Fibroblast of lung (primary cell): ENCODE results near the gene HTT. TPM values are rescaled to one million over a fixed set of nuclear protein-coding genes. Genes with fewer than 3 reads are reported as not detected.

Experiments used
- DNase-seq, 2 donors: peaks; one replicate each; pipeline versions ENCODE4 v3.0.0 to v3.0.0-alpha.2; 2010; ENCODE audit warnings: low read depth in 2 of 2
- H2AFZ ChIP-seq: 2 replicates; pipeline ENCODE4 v1.5.1; 2012; ENCODE audit warnings: low read length, control low read depth, inconsistent platforms
- H3K27ac ChIP-seq: 2 replicates; pipeline ENCODE4 v1.5.1; 2011; ENCODE audit warnings: low read length, control low read depth; ENCODE audit not compliant: insufficient read depth
- H3K27me3 ChIP-seq: 2 replicates; pipeline ENCODE4 v1.5.1; 2011; ENCODE audit warnings: mild to moderate bottlenecking, low read length; ENCODE audit not compliant: control insufficient read depth, insufficient read depth
- H3K36me3 ChIP-seq: 2 replicates; pipeline ENCODE4 v1.5.1; 2011; ENCODE audit warnings: low read length; ENCODE audit not compliant: control insufficient read depth, insufficient read depth
- H3K4me1 ChIP-seq: 2 replicates; pipeline ENCODE4 v1.5.1; 2011; ENCODE audit warnings: low read length; ENCODE audit not compliant: control insufficient read depth, insufficient read depth; ENCODE audit errors: extremely low read depth
- H3K4me2 ChIP-seq: 2 replicates; pipeline ENCODE4 v1.5.1; 2011; ENCODE audit warnings: low read length, control low read depth; ENCODE audit not compliant: insufficient read depth; ENCODE audit errors: extremely low read depth
- H3K4me3 ChIP-seq, 4 experiments: fragments of 200-600 bp in 1 of 4; sonication (generic) in 1 of 4; replicated peaks in 1 of 4; 2 replicates each; pipeline ENCODE4 v1.5.1; 2011 to 2016; ENCODE audit warnings: low read length in 4 of 4, low read depth in 3 of 4, mild to moderate bottlenecking in 3 of 4, control low read depth in 2 of 4, inconsistent platforms in 1 of 4, mixed read lengths in 1 of 4; ENCODE audit not compliant: insufficient read depth in 1 of 4; ENCODE audit errors: control extremely low read depth in 1 of 4
- H3K79me2 ChIP-seq: 2 replicates; pipeline ENCODE4 v1.5.1; 2012; ENCODE audit warnings: mild to moderate bottlenecking, low read length, inconsistent platforms; ENCODE audit not compliant: control insufficient read depth, insufficient read depth
- H3K9ac ChIP-seq: 2 replicates; pipeline ENCODE4 v1.5.1; 2011; ENCODE audit warnings: mild to moderate bottlenecking, low read length, control low read depth; ENCODE audit not compliant: insufficient read depth
- H3K9me3 ChIP-seq: 2 replicates; pipeline ENCODE4 v1.5.1; 2012; ENCODE audit warnings: low read depth, low read length; ENCODE audit not compliant: control insufficient read depth, insufficient read depth
- H4K20me1 ChIP-seq: 2 replicates; pipeline ENCODE4 v1.5.1; 2011; ENCODE audit warnings: low read length; ENCODE audit not compliant: control insufficient read depth, insufficient read depth; ENCODE audit errors: extremely low read depth
- CTCF ChIP-seq, 2 donors: IDR thresholded peaks in 1 of 2; conservative IDR thresholded peaks in 1 of 2; 1 replicate in 1 of 2; 2 replicates in 1 of 2; pipeline ENCODE4 v1.5.1; 2011 to 2012; ENCODE audit warnings: low read length in 2 of 2, control low read depth in 1 of 2, inconsistent platforms in 1 of 2, low read depth in 1 of 2, mild to moderate bottlenecking in 1 of 2
- EZH2 ChIP-seq: IDR thresholded peaks from 2 replicates; pipeline ENCODE4 v1.5.1; 2012; ENCODE audit warnings: low read length, control low read depth, mild to moderate bottlenecking; ENCODE audit errors: missing control alignments
- polyA plus RNA-seq, 2 donors: library from polyadenylated mRNA; depleted of rRNA in 1 of 2; stranded (reverse) in 1 of 2; unstranded in 1 of 2; fragments of >200 nt; gene quantifications; 2 replicates each; pipeline ENCODE4 v1.2.1, GENCODE V29; 2011 to 2012; ENCODE audit warnings: missing spikeins in 1 of 2
- total RNA-seq: library from RNA; depleted of rRNA; stranded (reverse); fragments of >200 nt; gene quantifications from 2 replicates; pipeline ENCODE4 v1.2.1, GENCODE V29; 2014

The HTT gene
- total and polyA plus RNA-seq, 2 donors (not counting 1 experiment from before 2014, with no cell fraction given) = 13.2 to 41.8 TPM

GRCh38 chr4:3286335-3287175 lies 212.1 kb downstream of the HTT start:
- H2AFZ ChIP-seq = no peak overlapping the region
- no peak overlapping the region for H3K27ac ChIP-seq
- no peak overlapping the region for H3K4me3 ChIP-seq
- H3K27me3 ChIP-seq = no peaks in the 10 kb centered on the region
- no peak for DNase-seq
- no peak overlapping the region for H3K9ac ChIP-seq
- H3K36me3 ChIP-seq = no peaks in the 10 kb centered on the region
- H3K4me1 ChIP-seq = peaks cover 3% of the 10 kb centered on the region
- H3K9me3 ChIP-seq = no peaks in the 10 kb centered on the region
- H3K4me2 ChIP-seq = peak overlapping the region; percentile 51
- TF ChIP-seq CTCF (conservative IDR thresholded peaks at IDR 0.05 in 1 of 2, IDR thresholded peaks at IDR 0.05 in 1 of 2; ENCODE audit: low read depth in 1 of 2, low read length in 2 of 2) = no peak
- TF ChIP-seq EZH2 = no peak
- no peaks in the 10 kb centered on the region for H3K79me2 ChIP-seq
- no peaks in the 10 kb centered on the region for H4K20me1 ChIP-seq

DNA sequence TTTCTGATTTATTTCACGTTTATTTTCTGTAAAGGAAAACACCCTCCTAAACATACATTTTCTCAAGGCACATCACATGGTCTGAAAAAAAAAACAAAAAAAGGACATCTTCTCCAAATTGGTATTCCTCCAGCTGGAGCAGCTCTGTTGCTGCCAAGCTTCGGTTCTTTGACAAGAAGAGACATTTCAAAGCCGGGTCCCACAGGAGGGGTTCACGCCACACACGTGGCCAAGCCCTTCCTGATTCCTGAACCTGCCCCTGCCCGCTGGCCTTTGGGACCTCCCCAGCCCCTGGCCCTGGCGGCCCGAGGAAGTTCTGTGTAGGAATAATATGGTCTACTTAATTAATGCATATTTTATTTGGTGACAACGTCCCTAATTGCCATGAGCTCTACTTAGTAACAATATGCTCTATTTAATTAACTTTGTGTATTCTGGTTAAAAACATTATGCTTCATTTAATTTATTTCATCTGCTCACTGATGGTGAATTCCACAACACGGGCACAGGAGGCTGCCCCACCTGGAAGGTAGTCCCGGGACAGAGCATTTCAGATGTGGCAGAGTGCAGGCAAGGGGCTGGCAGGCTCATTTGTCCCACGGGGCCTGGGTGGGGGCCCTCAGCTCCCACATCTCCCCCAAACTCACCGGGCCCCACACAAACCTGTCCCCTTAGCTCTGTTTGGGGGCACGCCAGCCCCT lies 212.9 kb downstream of the HTT start:
- Histone ChIP-seq H3K4me1 (peaks cover 5% of the 10 kb centered on the region), H3K27ac (no peak overlapping the region), H3K9ac (no peak overlapping the region), H3K9me3 (no peaks in the 10 kb centered on the region), H3K4me2 (no peak overlapping the region), H3K79me2 (no peaks in the 10 kb centered on the region), H3K27me3 (no peaks in the 10 kb centered on the region), H3K36me3 (no peaks in the 10 kb centered on the region), H3K4me3 (no peak overlapping the region), H4K20me1 (no peaks in the 10 kb centered on the region), H2AFZ (no peak overlapping the region)
- TF ChIP-seq EZH2 = no peak
- TF ChIP-seq CTCF (conservative IDR thresholded peaks at IDR 0.05 in 1 of 2, IDR thresholded peaks at IDR 0.05 in 1 of 2; ENCODE audit: low read depth in 1 of 2, low read length in 2 of 2) = no peak
- no peak for DNase-seq

DNA sequence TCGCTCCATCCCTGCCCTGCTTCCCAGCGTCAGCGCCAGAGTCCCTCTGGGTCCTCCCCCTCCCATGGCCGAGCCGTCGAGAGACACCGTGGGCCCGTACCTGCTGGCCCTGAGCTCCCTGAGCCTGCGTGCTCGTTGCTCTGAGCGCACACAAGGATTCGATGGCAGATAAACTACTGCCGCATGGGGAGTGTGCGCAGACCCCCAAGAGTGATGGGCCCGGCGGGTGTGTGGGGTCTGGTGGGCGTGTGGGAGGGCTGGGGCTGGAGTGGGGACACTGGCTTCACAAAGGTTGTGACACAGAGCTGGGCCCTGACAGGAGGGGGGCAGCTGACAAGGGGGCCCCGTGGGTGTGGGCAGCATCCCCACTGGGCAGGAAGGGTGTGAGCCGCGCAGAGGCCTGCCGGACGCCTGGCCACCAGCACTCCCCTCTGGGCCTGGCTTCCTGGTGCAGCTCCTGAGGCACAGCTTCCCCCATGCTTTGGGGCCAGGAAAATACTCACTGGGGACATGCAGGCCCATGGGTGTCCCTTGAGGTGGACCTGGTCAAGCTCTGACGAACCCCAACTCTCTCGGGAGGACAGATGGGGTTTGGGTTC lies 213.6 kb downstream of the HTT start:
- H3K27ac ChIP-seq = no peak overlapping the region
- no peaks in the 10 kb centered on the region for H3K79me2 ChIP-seq
- H3K4me1 ChIP-seq = peaks cover 5% of the 10 kb centered on the region
- no peaks in the 10 kb centered on the region for H3K27me3 ChIP-seq
- H3K9me3 ChIP-seq = no peaks in the 10 kb centered on the region
- TF ChIP-seq CTCF (conservative IDR thresholded peaks at IDR 0.05 in 1 of 2, IDR thresholded peaks at IDR 0.05 in 1 of 2; ENCODE audit: low read depth in 1 of 2, low read length in 2 of 2) (no peak), EZH2 (no peak)
- no peak overlapping the region for H2AFZ ChIP-seq
- H3K4me3 ChIP-seq = no peak overlapping the region
- no peak overlapping the region for H3K9ac ChIP-seq
- no peaks in the 10 kb centered on the region for H3K36me3 ChIP-seq
- no peak for DNase-seq
- H4K20me1 ChIP-seq = no peaks in the 10 kb centered on the region
- no peak overlapping the region for H3K4me2 ChIP-seq
